ENCODE data around the gene ATF6.
A peak's percentile ranks its signal among the peaks of the same experiment; 100 is the strongest.

ATF6 gene

DNA sequence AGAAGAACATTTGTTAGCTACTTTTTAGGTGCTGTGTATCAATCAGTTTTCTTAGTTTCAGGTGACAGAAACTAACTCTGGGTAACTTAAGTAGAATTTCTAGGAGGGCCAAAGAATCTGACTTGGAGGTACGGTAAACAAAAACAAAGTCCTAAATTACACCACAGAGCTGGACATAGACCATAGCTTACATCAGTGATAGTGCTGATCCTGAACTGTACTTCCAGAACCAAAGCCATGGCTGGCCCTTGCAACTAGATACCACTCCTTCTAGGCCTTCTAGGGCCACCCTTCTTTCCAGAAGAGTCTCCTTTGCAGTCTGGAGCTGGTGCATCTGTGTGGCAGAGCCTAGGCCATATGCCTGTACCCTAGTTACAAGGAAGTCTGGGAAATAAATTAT, 163.0 kb downstream of the ATF6 start:
- no peak overlapping the region for H3K9ac ChIP-seq (ENCODE audit: insufficient read length)
- no peaks in the 10 kb centered on the region for H3K36me3 ChIP-seq (ENCODE audit: insufficient read depth, low read length)
- DNase-seq (ENCODE audit: low read depth, low spot score), result no peak
- TF ChIP-seq EZH2 (IDR thresholded peaks at IDR 0.05) (no peak), POLR2AphosphoS5 (IDR thresholded peaks at IDR 0.05; ENCODE audit: borderline replicate concordance, low read depth, low read length) (no peak), FOXP2 (optimal IDR thresholded peaks at IDR 0.05; ENCODE audit: control extremely low read depth, extremely low read length, insufficient read depth) (no peak)
- H3K27ac ChIP-seq, result no peak overlapping the region
- H3K4me3 ChIP-seq, result no peak overlapping the region
- H3K9me3 ChIP-seq (ENCODE audit: low read depth, low read length), result no peaks in the 10 kb centered on the region

DNA sequence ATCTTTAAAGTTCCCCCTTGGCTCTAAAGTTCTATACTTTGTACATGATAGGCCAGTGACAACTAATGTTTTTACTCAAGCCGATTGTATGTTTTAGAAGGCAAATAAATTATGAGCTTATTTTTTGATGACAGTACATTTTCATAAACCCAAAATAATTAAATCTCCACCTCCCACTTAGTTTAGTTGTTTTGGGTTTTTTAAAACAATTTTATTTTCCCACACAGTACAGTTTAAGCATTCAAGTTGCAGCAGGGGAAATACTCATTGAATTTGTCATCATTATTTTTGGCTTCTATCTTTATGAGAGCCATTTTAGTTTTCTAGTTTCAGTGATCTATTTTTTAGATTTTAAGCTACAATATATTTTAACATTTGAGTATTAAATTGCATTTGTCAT, 163.9 kb downstream of the ATF6 start:
- Histone ChIP-seq H3K27ac (no peak overlapping the region), H3K9me3 (ENCODE audit: low read depth, low read length) (no peaks in the 10 kb centered on the region), H3K4me3 (no peak overlapping the region), H3K36me3 (ENCODE audit: insufficient read depth, low read length) (no peaks in the 10 kb centered on the region), H3K9ac (ENCODE audit: insufficient read length) (no peak overlapping the region)
- no peak for TF ChIP-seq EZH2 (IDR thresholded peaks at IDR 0.05)
- TF ChIP-seq POLR2AphosphoS5 (IDR thresholded peaks at IDR 0.05; ENCODE audit: borderline replicate concordance, low read depth, low read length), result no peak
- TF ChIP-seq FOXP2 (optimal IDR thresholded peaks at IDR 0.05; ENCODE audit: control extremely low read depth, extremely low read length, insufficient read depth), result no peak
- DNase-seq (ENCODE audit: low read depth, low spot score), result no peak

- no peaks in the 10 kb centered on the region for H3K36me3 ChIP-seq (ENCODE audit: insufficient read depth, low read length)
- no peak overlapping the region for H3K4me3 ChIP-seq
- no peak for DNase-seq (ENCODE audit: low read depth, low spot score)
- TF ChIP-seq EZH2 (IDR thresholded peaks at IDR 0.05), result no peak
- TF ChIP-seq FOXP2 (optimal IDR thresholded peaks at IDR 0.05; ENCODE audit: control extremely low read depth, extremely low read length, insufficient read depth), result no peak
- no peak for TF ChIP-seq POLR2AphosphoS5 (IDR thresholded peaks at IDR 0.05; ENCODE audit: borderline replicate concordance, low read depth, low read length)
- no peak overlapping the region for H3K27ac ChIP-seq
- no peak overlapping the region for H3K9ac ChIP-seq (ENCODE audit: insufficient read length)
- H3K9me3 ChIP-seq (ENCODE audit: low read depth, low read length), result no peaks in the 10 kb centered on the region
These were observed 166.5 kb downstream of the ATF6 start for GRCh38 chr1:161932668-161933067.

DNA sequence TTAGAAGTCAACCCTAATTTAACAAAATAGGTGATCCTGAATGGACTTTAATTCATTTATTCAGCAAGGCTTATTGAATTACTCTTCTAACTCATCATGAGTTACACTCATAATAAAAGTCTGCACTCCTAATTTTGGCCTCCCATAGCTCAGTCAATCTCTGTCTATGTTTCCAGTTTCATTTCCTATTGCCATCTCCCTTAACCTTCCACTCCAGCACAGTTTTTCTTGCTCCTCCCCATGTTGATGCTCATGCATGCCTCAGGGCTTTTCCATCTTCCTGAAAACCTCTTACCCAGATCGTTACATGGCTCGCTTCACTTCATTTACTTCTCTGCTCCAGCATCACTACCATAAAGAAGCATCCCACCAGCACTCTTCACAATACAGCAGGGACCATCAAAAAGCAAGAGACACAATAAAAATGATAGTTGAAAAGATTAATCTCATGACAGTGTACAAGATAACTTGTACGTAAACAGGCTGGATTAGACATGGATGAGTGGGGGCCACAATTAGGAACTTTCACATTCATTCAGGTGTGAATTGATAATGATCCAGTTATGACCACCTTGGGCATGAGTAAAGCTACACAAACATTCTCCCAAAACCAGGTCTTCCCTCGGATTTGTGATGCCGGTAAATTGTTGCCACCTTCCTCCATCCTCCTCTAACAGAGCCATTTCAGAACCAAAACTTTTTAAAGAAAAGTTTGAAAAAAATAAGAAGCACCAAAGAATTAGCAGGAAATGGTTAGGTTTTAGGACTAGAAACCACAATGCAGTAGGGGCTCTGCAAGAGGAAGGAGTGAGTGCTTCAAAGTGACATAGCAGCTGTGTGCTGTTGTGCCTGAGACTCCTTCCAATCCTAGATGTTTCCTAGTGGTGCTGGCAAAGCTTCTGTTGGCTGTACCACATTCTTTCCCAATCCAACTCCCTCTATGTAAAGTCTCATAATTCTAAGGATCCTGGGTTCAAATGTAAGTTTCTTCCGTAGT, 167.8 kb downstream of the ATF6 start:
- Histone ChIP-seq H3K4me3 (no peak overlapping the region), H3K9me3 (ENCODE audit: low read depth, low read length) (no peaks in the 10 kb centered on the region), H3K27ac (no peak overlapping the region), H3K36me3 (ENCODE audit: insufficient read depth, low read length) (no peaks in the 10 kb centered on the region), H3K9ac (ENCODE audit: insufficient read length) (no peak overlapping the region)
- peak; percentile 39 for DNase-seq (ENCODE audit: low read depth, low spot score)
- TF ChIP-seq FOXP2 (optimal IDR thresholded peaks at IDR 0.05; ENCODE audit: control extremely low read depth, extremely low read length, insufficient read depth) (no peak), POLR2AphosphoS5 (IDR thresholded peaks at IDR 0.05; ENCODE audit: borderline replicate concordance, low read depth, low read length) (no peak), EZH2 (IDR thresholded peaks at IDR 0.05) (no peak)

DNA sequence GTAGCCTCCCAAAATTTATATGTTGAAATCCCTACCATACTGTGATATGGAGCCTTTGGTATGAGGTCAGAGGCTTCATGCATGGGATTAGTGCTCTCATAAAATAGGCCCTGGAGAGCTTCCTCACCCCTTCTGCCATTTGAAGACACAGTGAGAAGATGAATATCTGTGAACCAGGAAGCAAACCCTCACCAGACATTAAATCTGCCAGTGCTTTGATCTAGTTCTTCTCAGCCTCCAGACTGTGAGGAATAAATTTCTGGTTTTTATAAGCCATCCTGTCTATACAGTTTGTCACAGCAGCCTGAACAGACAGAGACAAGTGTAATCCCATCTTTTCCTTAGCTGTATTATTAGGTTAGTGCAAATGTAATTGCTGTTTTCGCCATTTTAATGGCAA, 169.1 kb downstream of the ATF6 start:
- Histone ChIP-seq H3K27ac (no peak overlapping the region), H3K9ac (ENCODE audit: insufficient read length) (no peak overlapping the region), H3K9me3 (ENCODE audit: low read depth, low read length) (no peaks in the 10 kb centered on the region), H3K4me3 (no peak overlapping the region), H3K36me3 (ENCODE audit: insufficient read depth, low read length) (no peaks in the 10 kb centered on the region)
- TF ChIP-seq FOXP2 (optimal IDR thresholded peaks at IDR 0.05; ENCODE audit: control extremely low read depth, extremely low read length, insufficient read depth), result no peak
- TF ChIP-seq EZH2 (IDR thresholded peaks at IDR 0.05), result no peak
- no peak for TF ChIP-seq POLR2AphosphoS5 (IDR thresholded peaks at IDR 0.05; ENCODE audit: borderline replicate concordance, low read depth, low read length)
- DNase-seq (ENCODE audit: low read depth, low spot score), result no peak

- no peak for TF ChIP-seq FOXP2 (optimal IDR thresholded peaks at IDR 0.05; ENCODE audit: control extremely low read depth, extremely low read length, insufficient read depth)
- TF ChIP-seq POLR2AphosphoS5 (IDR thresholded peaks at IDR 0.05; ENCODE audit: borderline replicate concordance, low read depth, low read length), result no peak
- no peak for TF ChIP-seq EZH2 (IDR thresholded peaks at IDR 0.05)
- Histone ChIP-seq H3K4me3 (no peak overlapping the region), H3K36me3 (ENCODE audit: insufficient read depth, low read length) (no peaks in the 10 kb centered on the region), H3K27ac (no peak overlapping the region), H3K9ac (ENCODE audit: insufficient read length) (no peak overlapping the region), H3K9me3 (ENCODE audit: low read depth, low read length) (no peaks in the 10 kb centered on the region)
- DNase-seq (ENCODE audit: low read depth, low spot score), result no peak
These were observed 170.7 kb downstream of the ATF6 start for GRCh38 chr1:161936786-161937185.

- TF ChIP-seq FOXP2 (optimal IDR thresholded peaks at IDR 0.05; ENCODE audit: control extremely low read depth, extremely low read length, insufficient read depth) (no peak), POLR2AphosphoS5 (IDR thresholded peaks at IDR 0.05; ENCODE audit: borderline replicate concordance, low read depth, low read length) (no peak), EZH2 (IDR thresholded peaks at IDR 0.05) (no peak)
- Histone ChIP-seq H3K36me3 (ENCODE audit: insufficient read depth, low read length) (no peaks in the 10 kb centered on the region; the same call in 1 of the 2 replicates), H3K4me3 (no peak overlapping the region), H3K9me3 (ENCODE audit: low read depth, low read length) (no peaks in the 10 kb centered on the region), H3K9ac (ENCODE audit: insufficient read length) (no peak overlapping the region), H3K27ac (no peak overlapping the region)
- DNase-seq (ENCODE audit: low read depth, low spot score), result no peak
These were observed 174.9 kb downstream of the ATF6 start for GRCh38 chr1:161940866-161941591.

DNA sequence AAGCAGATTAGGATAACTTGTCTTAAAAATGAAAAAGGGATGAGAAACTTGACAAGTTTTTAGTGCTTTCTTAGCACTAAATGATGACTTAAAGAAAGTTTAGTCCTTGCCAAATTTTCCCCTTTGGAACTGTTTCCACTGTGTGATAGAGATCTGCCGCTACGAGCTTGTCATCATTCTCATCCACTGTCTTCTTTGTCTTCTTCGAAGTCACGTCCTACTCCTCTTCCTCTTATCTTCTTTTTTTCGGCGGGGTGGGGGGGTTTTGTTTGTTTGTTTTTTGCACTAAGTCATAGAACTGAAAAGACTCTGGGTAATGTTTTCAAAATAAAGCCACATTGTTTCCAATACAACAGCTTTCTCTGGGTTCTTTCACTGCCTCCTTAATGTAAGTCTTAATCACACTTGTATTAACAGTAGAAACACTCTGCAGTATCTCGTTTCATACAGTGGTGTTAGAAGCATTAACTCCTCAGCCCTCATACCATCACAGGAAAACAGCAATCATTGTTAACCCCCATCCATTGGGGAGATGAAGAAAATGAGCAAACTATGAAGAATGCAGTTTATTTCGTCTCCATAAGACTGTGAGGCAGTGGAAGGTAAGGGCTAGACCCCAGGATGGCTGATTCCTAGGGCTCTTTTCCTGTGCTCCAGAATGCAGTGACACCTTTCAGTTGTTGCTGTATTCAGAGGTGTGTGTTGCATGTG, 175.8 kb downstream of the ATF6 start:
- H3K36me3 ChIP-seq (ENCODE audit: insufficient read depth, low read length), result no peaks in the 10 kb centered on the region; the same call in 1 of the 2 replicates
- no peak overlapping the region for H3K9ac ChIP-seq (ENCODE audit: insufficient read length)
- no peaks in the 10 kb centered on the region for H3K9me3 ChIP-seq (ENCODE audit: low read depth, low read length)
- H3K4me3 ChIP-seq, result no peak overlapping the region
- DNase-seq (ENCODE audit: low read depth, low spot score), result no peak
- TF ChIP-seq POLR2AphosphoS5 (IDR thresholded peaks at IDR 0.05; ENCODE audit: borderline replicate concordance, low read depth, low read length), result no peak
- TF ChIP-seq FOXP2 (optimal IDR thresholded peaks at IDR 0.05; ENCODE audit: control extremely low read depth, extremely low read length, insufficient read depth), result no peak
- TF ChIP-seq EZH2 (IDR thresholded peaks at IDR 0.05), result no peak
- no peak overlapping the region for H3K27ac ChIP-seq
